HFF-Myc (cell line): ENCODE results near the gene CSN2.
"Not testable (repeated sequence)": the region's sequence is repeated elsewhere in the genome, so short reads cannot be mapped to it uniquely, and the experiment has no call there.

Source experiments
- DNase-seq: peaks from one replicate; pipeline ENCODE4 v3.0.0-alpha.2; 2011; ENCODE audit warnings: low read depth; ENCODE audit errors: extremely low read depth
- H3K4me3 ChIP-seq: replicated peaks from 2 replicates; pipeline ENCODE4 v1.5.1; 2011; ENCODE audit warnings: low read depth, mild to moderate bottlenecking, control low read depth, low read length
- CTCF ChIP-seq: IDR thresholded peaks from 2 replicates; pipeline ENCODE4 v1.5.1; 2012; ENCODE audit warnings: mild to moderate bottlenecking, low read depth, low read length, control low read depth; ENCODE audit errors: missing control alignments

Gene CSN2

GRCh38 chr4:69951602-69952001 lies 13.9 kb downstream of the CSN2 start:
- no peak for DNase-seq
- no peak for TF ChIP-seq CTCF

DNA sequence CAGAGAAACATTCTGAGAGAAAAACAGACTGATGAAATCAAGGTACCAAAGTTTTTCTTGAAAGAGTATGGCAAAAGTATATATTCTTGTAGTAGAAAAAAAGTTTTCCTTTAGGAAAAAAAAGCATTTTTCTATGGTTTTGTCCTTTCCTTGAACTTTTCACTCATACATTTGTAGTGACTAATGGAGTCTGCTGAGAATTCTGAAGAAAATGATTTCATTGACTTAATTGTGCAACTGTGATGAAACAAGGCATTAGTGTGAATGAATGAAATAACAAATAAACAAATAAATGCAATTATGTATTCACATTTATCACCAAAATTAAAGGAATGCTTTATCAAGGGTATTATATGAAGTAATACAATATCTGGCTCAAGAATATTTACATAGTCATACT lies 29.0 kb downstream of the CSN2 start:
- TF ChIP-seq CTCF: no peak
- no peak overlapping the region for H3K4me3 ChIP-seq
- no peak for DNase-seq

More at GRCh38 chr4:69951602-69952001, 13.9 kb downstream of the CSN2 start:
- H3K4me3 ChIP-seq: no peak overlapping the region

DNA sequence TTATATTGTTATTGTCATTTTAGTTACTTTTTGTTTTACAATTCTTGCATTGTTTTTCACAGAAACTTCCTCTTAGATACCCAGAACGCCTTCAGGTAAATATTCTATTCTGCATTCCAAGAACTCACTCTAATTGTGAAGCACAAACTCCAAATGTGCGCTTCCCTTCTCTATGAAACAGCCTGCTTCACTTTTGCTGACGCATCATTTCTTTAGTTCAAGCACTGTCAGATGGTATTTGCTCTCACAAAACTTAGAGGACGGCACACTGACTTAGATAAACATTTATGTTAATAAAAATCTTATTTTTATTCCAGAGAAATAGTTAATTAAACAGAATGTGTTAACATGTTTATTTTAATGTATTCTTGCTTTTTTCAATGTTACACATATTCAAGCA lies 31.4 kb downstream of the CSN2 start:
- TF ChIP-seq CTCF: no peak
- no peak for DNase-seq
- no peak overlapping the region for H3K4me3 ChIP-seq

- no peak for DNase-seq
- no peak for TF ChIP-seq CTCF
- H3K4me3 ChIP-seq: no peak within 1 kb of the TSS
These were observed 34.8 kb downstream of the CSN2 start, which contains the start of gene CSN1S1 for GRCh38 chr4:69930768-69931167. CSN1S1 (plus strand) TSS chr4:69931068; CDS start chr4:69932556, 1,488 bp downstream.

DNA sequence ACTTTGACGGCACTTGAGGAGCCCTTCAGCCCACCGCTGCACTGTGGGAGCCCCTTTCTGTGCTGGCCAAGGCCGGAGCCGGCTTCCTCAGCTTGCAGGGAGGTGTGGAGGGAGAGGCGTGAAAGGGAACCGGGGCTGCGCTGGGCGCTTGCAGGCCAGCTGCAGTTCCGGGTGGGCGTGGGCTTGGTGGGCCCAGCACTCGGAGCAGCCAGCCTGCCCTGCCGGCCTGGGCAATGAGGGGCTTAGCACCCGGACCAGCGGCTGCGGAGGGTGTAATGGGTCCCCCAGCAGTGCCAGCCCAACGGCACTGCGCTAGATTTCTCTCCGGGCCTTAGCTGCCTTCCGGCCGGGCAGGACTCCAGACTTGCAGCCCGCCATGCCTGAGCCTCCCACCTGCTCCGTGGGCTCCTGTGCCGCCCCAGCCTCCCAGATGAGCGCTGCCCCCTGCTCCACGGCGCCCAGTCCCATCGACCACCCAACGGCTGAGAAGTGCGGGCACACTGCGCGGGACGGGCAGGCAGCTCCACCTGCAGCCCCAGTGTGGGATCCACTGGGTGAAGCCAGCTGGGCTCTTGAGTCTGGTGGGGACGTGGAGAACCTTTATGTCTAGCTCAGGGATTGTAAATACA lies 41.6 kb downstream of the CSN2 start:
- H3K4me3 ChIP-seq, DNase-seq: not testable (repeated sequence)

DNA sequence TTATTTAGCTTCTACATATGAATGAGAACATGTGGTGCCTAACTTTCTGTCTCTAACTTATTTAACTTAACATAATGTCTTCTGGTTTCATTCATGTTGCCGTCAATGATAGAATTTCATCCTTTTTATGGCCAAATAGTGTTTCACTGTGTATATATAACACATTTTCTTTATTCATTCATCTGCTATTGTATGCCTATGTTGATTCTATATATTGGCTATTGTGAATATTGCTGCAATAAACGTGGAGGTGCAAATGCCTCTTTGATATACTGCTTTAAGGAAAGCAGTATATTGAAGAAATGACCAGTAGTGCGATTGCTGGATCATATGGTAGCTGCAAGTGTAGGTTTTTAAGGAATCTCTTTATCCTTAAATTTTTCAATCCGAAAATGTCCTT lies 44.7 kb downstream of the CSN2 start:
- DNase-seq: no peak
- no peak overlapping the region for H3K4me3 ChIP-seq
- TF ChIP-seq CTCF: no peak

DNA sequence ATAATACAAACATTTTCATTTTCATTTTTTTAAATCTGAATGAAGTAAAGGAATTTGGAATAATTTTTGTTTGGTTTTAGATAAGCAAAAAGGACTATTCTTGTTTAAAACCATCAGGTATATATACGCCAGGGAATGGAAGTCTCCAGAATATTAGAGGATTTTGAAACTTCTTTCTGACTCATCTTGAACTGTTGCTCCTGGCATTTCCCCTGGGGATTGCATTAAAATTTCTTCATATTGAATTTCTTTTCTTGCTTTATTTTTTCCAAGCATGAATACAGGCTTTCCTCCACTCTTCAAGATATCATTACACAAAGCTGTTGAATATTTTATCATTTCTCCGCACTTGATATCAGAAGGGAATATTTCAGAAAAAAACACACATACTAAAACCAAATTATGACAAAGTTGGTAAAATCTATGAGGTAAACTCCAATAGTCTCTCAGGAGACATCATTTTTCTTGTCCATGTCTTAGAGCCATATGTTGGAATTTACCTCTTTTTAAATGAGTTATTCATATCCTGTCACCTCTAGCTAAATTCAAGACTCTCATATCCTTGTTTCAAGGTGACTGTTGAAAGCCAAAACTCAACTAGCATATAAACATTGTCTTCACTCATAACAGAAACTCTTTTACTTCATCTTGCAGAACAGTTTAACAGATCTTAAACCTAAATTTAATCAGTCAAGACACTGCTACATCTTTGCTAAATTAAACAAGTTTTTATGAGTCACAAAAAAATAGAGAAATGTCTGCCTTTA lies 55.3 kb downstream of the CSN2 start:
- no peak overlapping the region for H3K4me3 ChIP-seq
- DNase-seq: no peak
- no peak for TF ChIP-seq CTCF
